NCI-H1436 treated with DMSO at 0.1 percent for 48 hours (cell line): ENCODE results near the gene SETD4.
"Not testable (repeated sequence)": the region's sequence is repeated elsewhere in the genome, so short reads cannot be mapped to it uniquely, and the experiment has no call there.

ENCODE experiments used
- DNase-seq: peaks from one replicate; lab custom pipeline; 2025; lab: John Stamatoyannopoulos, UW

SETD4 gene

GRCh38 chr21:36060159-36060921 is at the start of gene SETD4:
SETD4 (minus strand) TSS chr21:36060526; CDS start chr21:36058888, 1,638 bp downstream.
- peak; percentile 58 for DNase-seq

- no peak for DNase-seq
Measured at GRCh38 chr21:36109868-36110267, 49.5 kb upstream of the SETD4 start.

- DNase-seq, result no peak
Measured at GRCh38 chr21:36105327-36105842, 45.1 kb upstream of the SETD4 start.

- no peak for DNase-seq
Measured at GRCh38 chr21:36104317-36105300, 44.3 kb upstream of the SETD4 start.

- DNase-seq, result no peak
Measured at GRCh38 chr21:36103434-36103833, 43.1 kb upstream of the SETD4 start.

GRCh38 chr21:36100971-36101641 is 40.8 kb upstream of the SETD4 start:
- no peak for DNase-seq

GRCh38 chr21:36099695-36100211 is 39.4 kb upstream of the SETD4 start:
- not testable (repeated sequence) for DNase-seq

GRCh38 chr21:36099000-36099399 is 38.7 kb upstream of the SETD4 start:
- no peak for DNase-seq

- no peak for DNase-seq
Measured at GRCh38 chr21:36098182-36098532, 37.8 kb upstream of the SETD4 start.

GRCh38 chr21:36097427-36098181 is 37.3 kb upstream of the SETD4 start:
- no peak for DNase-seq

GRCh38 chr21:36096398-36097290 is 36.3 kb upstream of the SETD4 start:
- no peak for DNase-seq

- no peak for DNase-seq
Measured at GRCh38 chr21:36093512-36093911, 33.2 kb upstream of the SETD4 start.

- DNase-seq, result no peak
Measured at GRCh38 chr21:36092681-36093080, 32.4 kb upstream of the SETD4 start.

GRCh38 chr21:36089946-36090345 is 29.6 kb upstream of the SETD4 start:
- no peak for DNase-seq

GRCh38 chr21:36087362-36088138 is 27.2 kb upstream of the SETD4 start:
- DNase-seq, result no peak

GRCh38 chr21:36082237-36082664 is 21.9 kb upstream of the SETD4 start:
- DNase-seq, result no peak

GRCh38 chr21:36080386-36080785 is 20.1 kb upstream of the SETD4 start:
- DNase-seq, result no peak

- DNase-seq, result no peak
Measured at GRCh38 chr21:36079671-36080070, 19.3 kb upstream of the SETD4 start.

GRCh38 chr21:36079010-36079649 is 18.8 kb upstream of the SETD4 start:
- no peak for DNase-seq
